Body of pancreas (tissue), 4 donors: ENCODE measurements around the gene PPP2R3B.

ENCODE experiments used
- POLR2A ChIP-seq, 3 donors: fragments of 450-650 bp; IDR thresholded peaks; one replicate each; pipeline ENCODE4 v1.6.1; 2016; ENCODE audit warnings: antibody characterized with exemption in 3 of 3, mild to moderate bottlenecking in 2 of 3
- TF ChIP-seq, protein P1 (sequence below), 7 experiments: fragments of 450-650 bp in 4 of 7; fragments of 200-600 bp in 3 of 7; sonication (generic) in 3 of 7; IDR thresholded peaks; one replicate each; pipeline ENCODE4 v1.5.1; 2016 to 2019; ENCODE audit warnings: antibody characterized with exemption in 7 of 7

DNA sequence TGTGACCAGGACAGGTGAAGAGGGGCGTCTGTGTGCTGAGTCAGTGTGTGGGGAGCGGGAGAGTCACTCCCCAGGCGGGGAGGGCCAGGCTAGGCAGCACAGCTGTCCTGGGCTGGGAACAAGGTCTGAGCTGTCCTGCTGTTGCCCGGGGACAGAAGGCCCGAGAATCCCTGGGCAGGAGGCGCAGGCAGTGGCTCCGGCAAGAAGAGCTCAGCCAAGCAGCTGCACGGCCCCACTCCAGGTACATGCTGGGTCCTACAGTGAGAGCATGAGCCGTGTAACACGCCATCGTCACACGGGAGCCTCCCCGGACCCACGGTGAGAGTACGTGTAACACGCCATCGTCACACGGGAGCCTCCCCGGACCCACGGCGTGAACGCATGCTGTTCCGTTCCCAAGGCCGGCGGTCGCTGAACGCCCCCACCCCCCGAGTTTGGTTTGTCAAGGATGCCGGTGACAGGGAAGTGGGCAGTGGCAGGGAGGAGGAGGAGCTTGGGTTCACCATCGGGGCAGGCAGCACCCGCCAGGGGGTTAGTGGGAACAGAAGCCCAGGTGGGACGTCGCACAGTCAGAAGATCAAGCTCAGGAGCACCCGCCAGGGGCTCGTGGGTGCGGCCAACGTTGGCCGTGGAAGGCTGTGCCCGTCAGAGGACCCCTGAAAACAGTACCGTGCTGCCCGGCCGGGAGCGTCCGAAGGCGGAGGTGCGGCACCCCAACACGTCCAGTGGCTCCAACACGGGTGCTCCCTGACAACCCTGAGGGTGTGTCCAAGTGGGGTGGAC, 15.6 kb downstream of the PPP2R3B start:
- no peak for TF ChIP-seq POLR2A (IDR thresholded peaks at IDR 0.05)
- TF ChIP-seq, protein P1, sequence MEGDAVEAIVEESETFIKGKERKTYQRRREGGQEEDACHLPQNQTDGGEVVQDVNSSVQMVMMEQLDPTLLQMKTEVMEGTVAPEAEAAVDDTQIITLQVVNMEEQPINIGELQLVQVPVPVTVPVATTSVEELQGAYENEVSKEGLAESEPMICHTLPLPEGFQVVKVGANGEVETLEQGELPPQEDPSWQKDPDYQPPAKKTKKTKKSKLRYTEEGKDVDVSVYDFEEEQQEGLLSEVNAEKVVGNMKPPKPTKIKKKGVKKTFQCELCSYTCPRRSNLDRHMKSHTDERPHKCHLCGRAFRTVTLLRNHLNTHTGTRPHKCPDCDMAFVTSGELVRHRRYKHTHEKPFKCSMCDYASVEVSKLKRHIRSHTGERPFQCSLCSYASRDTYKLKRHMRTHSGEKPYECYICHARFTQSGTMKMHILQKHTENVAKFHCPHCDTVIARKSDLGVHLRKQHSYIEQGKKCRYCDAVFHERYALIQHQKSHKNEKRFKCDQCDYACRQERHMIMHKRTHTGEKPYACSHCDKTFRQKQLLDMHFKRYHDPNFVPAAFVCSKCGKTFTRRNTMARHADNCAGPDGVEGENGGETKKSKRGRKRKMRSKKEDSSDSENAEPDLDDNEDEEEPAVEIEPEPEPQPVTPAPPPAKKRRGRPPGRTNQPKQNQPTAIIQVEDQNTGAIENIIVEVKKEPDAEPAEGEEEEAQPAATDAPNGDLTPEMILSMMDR (IDR thresholded peaks at IDR 0.05): no peak
